Measurements from ENCODE around the gene DMD.
"Not testable (repeated sequence)": the region's sequence is repeated elsewhere in the genome, so short reads cannot be mapped to it uniquely, and the experiment has no call there.

Gene DMD

GRCh38 chrX:32591589-32591988 is 619.8 kb downstream of the DMD start:
- no peaks in the 10 kb centered on the region for H3K27me3 Mint-ChIP-seq
- H3K9me3 Mint-ChIP-seq, result peaks cover 7 to 10% of the 10 kb centered on the region in 2 donors
- no peaks in the 10 kb centered on the region for H3K36me3 Mint-ChIP-seq (ENCODE audit: insufficient read depth)
- DNase-seq (no peak), ATAC-seq (replicated peaks) (no peak)
- no peaks in the 10 kb centered on the region for H3K4me1 Mint-ChIP-seq (ENCODE audit: low read depth in 2 of 2)
- no peak overlapping the region for H3K27ac Mint-ChIP-seq
- no peak overlapping the region for H3K4me3 Mint-ChIP-seq

- Mint-ChIP-seq H3K27me3 (no peaks in the 10 kb centered on the region), H3K9me3 (peaks cover 0 to 4% of the 10 kb centered on the region in 2 donors), H3K4me3 (no peak overlapping the region), H3K36me3 (ENCODE audit: insufficient read depth) (no peaks in the 10 kb centered on the region), H3K27ac (no peak overlapping the region), H3K4me1 (ENCODE audit: low read depth in 2 of 2) (no peaks in the 10 kb centered on the region)
- ATAC-seq (replicated peaks), result no peak
- DNase-seq, result no peak
Observed at GRCh38 chrX:32582729-32583128, 628.6 kb downstream of the DMD start.

DNA sequence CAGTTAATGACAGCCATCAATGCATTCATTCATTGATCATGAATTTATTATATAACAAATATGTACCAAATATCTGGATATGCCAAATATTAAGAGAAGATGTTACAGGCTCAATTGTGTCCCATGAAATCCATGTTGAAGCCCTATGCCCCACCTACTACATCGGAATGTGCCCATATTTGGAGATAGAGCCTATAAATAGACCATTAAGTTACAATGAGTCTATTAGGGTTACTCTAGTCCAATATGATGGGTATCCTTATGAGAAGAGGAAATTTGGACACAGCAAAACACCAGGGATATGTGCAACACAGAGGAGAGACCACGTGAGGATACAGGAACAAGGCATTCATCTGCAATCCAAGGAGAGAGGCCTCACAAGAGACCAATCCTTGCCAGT is 634.5 kb downstream of the DMD start:
- Mint-ChIP-seq H3K36me3 (ENCODE audit: insufficient read depth) (no peaks in the 10 kb centered on the region), H3K27me3 (no peaks in the 10 kb centered on the region), H3K4me3 (no peak overlapping the region), H3K9me3 (peaks cover 0 to 2% of the 10 kb centered on the region in 2 donors), H3K4me1 (ENCODE audit: low read depth in 2 of 2) (no peaks in the 10 kb centered on the region), H3K27ac (no peak overlapping the region)
- ATAC-seq (replicated peaks) (no peak), DNase-seq (no peak)

DNA sequence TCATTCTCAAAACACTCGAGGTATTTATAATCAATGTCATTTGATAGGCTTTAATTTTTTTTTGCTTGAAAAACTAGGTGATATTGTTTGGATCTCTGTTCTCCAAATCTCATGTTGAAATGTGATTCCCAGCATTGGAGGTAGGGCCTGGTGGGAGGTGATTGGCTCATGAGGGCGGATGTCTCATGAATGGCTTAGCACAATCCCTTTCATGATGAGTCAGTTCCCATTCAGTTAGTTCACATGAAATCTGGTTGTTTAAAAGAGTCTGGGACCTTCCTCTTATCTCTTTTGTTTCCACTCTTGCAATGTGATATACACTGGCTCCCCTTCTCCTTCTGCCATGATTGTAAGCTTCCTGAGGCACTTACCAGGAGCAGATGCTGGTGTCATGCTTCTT is 638.7 kb downstream of the DMD start:
- ATAC-seq (replicated peaks) (no peak), DNase-seq (no peak)
- Mint-ChIP-seq H3K4me3 (no peak overlapping the region), H3K36me3 (ENCODE audit: insufficient read depth) (no peaks in the 10 kb centered on the region), H3K27ac (no peak overlapping the region), H3K4me1 (ENCODE audit: low read depth in 2 of 2) (no peaks in the 10 kb centered on the region), H3K27me3 (no peaks in the 10 kb centered on the region), H3K9me3 (peaks cover 0 to 2% of the 10 kb centered on the region in 2 donors)

- Mint-ChIP-seq H3K4me3 (no peak overlapping the region), H3K27me3 (no peaks in the 10 kb centered on the region)
Observed at GRCh38 chrX:32571579-32571978, 639.8 kb downstream of the DMD start.

DNA sequence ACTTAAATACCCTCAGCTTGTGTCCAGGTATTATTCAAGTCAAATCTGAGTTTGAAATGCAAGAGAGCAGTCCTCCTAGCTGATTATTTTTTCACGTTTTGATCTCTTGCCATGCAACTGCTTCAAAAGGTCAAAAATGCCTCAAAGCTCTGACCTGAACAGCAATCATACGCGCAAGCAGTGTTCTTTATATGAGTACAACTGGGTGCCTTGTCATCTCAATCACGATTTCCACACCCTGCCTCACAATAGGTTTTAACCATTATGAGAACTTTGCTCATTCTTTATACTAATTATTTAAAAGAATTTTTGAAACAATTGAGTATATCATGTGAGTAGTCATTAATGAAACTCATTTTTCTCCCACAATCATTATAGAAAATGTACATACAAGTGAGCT is 649.1 kb downstream of the DMD start:
- peaks cover 0 to 1% of the 10 kb centered on the region in 2 donors for H3K9me3 Mint-ChIP-seq
- DNase-seq, result no peak
- no peaks in the 10 kb centered on the region for H3K27me3 Mint-ChIP-seq
- no peak overlapping the region for H3K27ac Mint-ChIP-seq
- no peak overlapping the region for H3K4me3 Mint-ChIP-seq
- H3K36me3 Mint-ChIP-seq (ENCODE audit: insufficient read depth), result no peaks in the 10 kb centered on the region
- no peaks in the 10 kb centered on the region for H3K4me1 Mint-ChIP-seq (ENCODE audit: low read depth in 2 of 2)
- no peak for ATAC-seq (replicated peaks)

More at GRCh38 chrX:32571579-32571978, 639.8 kb downstream of the DMD start:
- Mint-ChIP-seq H3K27ac (no peak overlapping the region), H3K9me3 (peaks cover 0 to 2% of the 10 kb centered on the region in 2 donors), H3K36me3 (ENCODE audit: insufficient read depth) (no peaks in the 10 kb centered on the region), H3K4me1 (ENCODE audit: low read depth in 2 of 2) (no peaks in the 10 kb centered on the region)
- ATAC-seq (replicated peaks), result no peak
- no peak for DNase-seq

- no peak overlapping the region for H3K27ac Mint-ChIP-seq
- DNase-seq, result no peak
- no peaks in the 10 kb centered on the region for H3K9me3 Mint-ChIP-seq
- no peak overlapping the region for H3K4me3 Mint-ChIP-seq
- ATAC-seq (replicated peaks), result no peak
- no peaks in the 10 kb centered on the region for H3K4me1 Mint-ChIP-seq (ENCODE audit: low read depth in 2 of 2)
- H3K36me3 Mint-ChIP-seq (ENCODE audit: insufficient read depth), result no peaks in the 10 kb centered on the region
- H3K27me3 Mint-ChIP-seq, result no peaks in the 10 kb centered on the region
Observed at GRCh38 chrX:32545101-32545500, 666.2 kb downstream of the DMD start.

GRCh38 chrX:32538554-32538953 is 672.8 kb downstream of the DMD start:
- Mint-ChIP-seq H3K27me3 (no peaks in the 10 kb centered on the region), H3K9me3 (peaks cover 0 to 3% of the 10 kb centered on the region in 2 donors), H3K36me3 (ENCODE audit: insufficient read depth) (no peaks in the 10 kb centered on the region), H3K4me3 (no peak overlapping the region), H3K27ac (no peak overlapping the region), H3K4me1 (ENCODE audit: low read depth in 2 of 2) (no peaks in the 10 kb centered on the region)
- ATAC-seq (replicated peaks) (no peak), DNase-seq (no peak)

- Mint-ChIP-seq H3K36me3 (ENCODE audit: insufficient read depth) (no peaks in the 10 kb centered on the region), H3K27me3 (no peaks in the 10 kb centered on the region), H3K4me3 (no peak overlapping the region), H3K27ac (no peak overlapping the region), H3K9me3 (peaks cover 0 to 5% of the 10 kb centered on the region in 2 donors), H3K4me1 (ENCODE audit: low read depth in 2 of 2) (no peaks in the 10 kb centered on the region)
- DNase-seq (no peak), ATAC-seq (replicated peaks) (no peak)
Observed at GRCh38 chrX:32533848-32534247, 677.5 kb downstream of the DMD start.

DNA sequence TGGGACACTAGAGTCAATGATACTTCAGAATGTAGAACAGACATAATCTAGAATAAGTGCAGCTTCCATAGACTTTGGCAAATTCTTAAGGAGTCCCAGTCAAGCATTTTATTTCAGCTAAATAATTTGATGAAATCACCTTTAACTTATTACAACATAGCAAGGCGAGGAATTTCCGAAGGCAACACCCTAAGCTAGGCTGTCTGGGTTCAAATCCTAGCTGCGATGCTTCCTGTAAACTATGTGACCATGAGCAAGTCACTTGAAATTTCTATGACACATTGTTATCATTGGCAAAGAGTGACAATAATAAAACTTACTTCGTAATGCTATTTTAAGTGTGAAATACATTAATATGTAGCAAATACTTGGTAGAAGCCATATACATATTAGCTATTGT is 679.1 kb downstream of the DMD start:
- ATAC-seq (replicated peaks), result no peak
- H3K4me3 Mint-ChIP-seq, result no peak overlapping the region
- H3K4me1 Mint-ChIP-seq (ENCODE audit: low read depth in 2 of 2), result no peaks in the 10 kb centered on the region
- no peaks in the 10 kb centered on the region for H3K36me3 Mint-ChIP-seq (ENCODE audit: insufficient read depth)
- H3K9me3 Mint-ChIP-seq, result peaks cover 0 to 5% of the 10 kb centered on the region in 2 donors
- H3K27ac Mint-ChIP-seq, result no peak overlapping the region
- H3K27me3 Mint-ChIP-seq, result no peaks in the 10 kb centered on the region
- no peak for DNase-seq

DNA sequence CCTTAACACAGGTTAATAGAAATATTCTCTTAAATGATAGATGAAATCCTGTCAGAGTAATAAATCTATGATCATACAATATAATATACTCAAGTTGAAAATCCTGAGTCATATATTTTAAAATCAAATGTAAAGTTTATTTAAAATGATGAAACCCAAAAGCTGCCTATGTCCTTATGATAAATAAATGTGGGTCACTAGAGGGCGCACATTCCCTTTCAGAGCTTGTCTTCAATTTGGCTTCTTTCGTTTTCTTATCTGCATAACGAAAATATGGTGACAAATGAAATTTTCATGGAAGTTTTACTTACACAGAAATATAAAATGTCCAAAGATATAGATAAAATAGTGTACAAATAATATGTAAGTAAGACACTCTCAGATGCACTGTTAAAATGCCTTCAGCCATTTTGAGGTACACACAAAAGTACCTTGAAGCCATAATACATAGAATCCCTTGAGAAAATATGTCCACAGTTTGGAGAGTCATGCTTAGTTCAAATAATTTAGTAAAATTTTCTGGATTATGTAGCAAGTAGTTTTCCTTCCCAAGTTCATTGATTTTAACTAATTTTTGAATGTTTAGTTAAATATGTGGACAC is 680.4 kb downstream of the DMD start:
- H3K36me3 Mint-ChIP-seq (ENCODE audit: insufficient read depth), result no peaks in the 10 kb centered on the region
- no peaks in the 10 kb centered on the region for H3K27me3 Mint-ChIP-seq
- no peak overlapping the region for H3K4me3 Mint-ChIP-seq
- H3K4me1 Mint-ChIP-seq (ENCODE audit: low read depth in 2 of 2), result no peaks in the 10 kb centered on the region
- ATAC-seq (replicated peaks) (no peak), DNase-seq (no peak)
- H3K27ac Mint-ChIP-seq, result no peak overlapping the region
- H3K9me3 Mint-ChIP-seq, result peaks cover 0 to 5% of the 10 kb centered on the region in 2 donors

- not testable (repeated sequence) for H3K27ac Mint-ChIP-seq; H3K27me3 Mint-ChIP-seq; DNase-seq; ATAC-seq (replicated peaks); H3K4me3 Mint-ChIP-seq; H3K4me1 Mint-ChIP-seq (ENCODE audit: low read depth in 2 of 2); H3K36me3 Mint-ChIP-seq (ENCODE audit: insufficient read depth); H3K9me3 Mint-ChIP-seq
Observed at GRCh38 chrX:32528451-32528850, 682.9 kb downstream of the DMD start.

DNA sequence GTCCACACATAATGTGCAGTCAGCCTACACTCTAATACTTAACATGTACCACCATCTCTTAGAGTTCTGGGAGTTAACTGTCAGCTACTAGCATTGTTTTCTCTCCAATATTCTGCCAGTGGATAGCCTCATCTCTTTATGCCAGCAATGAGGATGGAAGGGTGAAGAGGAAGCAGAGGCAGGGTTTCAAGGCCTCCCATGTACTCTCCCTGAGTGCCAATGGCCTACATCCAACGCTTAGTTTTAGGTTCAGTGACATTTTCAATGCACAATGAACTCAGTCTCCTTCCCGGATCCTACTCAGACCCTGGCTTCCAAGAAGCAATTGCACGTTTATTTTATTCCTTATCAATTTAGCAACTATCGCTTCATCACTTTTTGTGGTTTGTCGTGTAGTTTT is 686.1 kb downstream of the DMD start:
- ATAC-seq (replicated peaks), result no peak
- Mint-ChIP-seq H3K4me1 (ENCODE audit: low read depth in 2 of 2) (no peaks in the 10 kb centered on the region), H3K27ac (no peak overlapping the region), H3K27me3 (no peaks in the 10 kb centered on the region), H3K36me3 (ENCODE audit: insufficient read depth) (no peaks in the 10 kb centered on the region), H3K4me3 (no peak overlapping the region), H3K9me3 (peaks cover 2 to 14% of the 10 kb centered on the region in 2 donors)
- no peak for DNase-seq

DNA sequence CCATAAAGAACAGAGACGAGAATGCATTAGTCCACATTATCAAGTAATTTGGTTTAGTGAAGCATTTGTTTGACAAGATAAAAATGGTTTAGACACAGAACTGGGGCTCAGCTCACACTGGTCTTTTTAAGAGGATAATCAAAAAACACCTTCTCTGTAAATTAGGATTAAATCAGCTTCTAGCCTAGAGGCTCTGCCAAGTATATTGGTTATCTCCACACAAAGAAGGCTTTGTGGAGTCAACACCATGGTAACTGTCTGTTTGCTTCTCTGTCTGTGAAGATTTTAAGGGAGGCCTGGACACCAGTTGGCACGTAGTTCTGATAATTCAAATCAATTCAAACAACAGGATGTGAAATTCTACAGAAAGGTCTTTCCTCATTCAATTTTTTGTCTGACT is 687.0 kb downstream of the DMD start:
- DNase-seq (no peak), ATAC-seq (replicated peaks) (no peak)
- no peak overlapping the region for H3K4me3 Mint-ChIP-seq
- H3K9me3 Mint-ChIP-seq, result peaks cover 2 to 14% of the 10 kb centered on the region in 2 donors
- no peaks in the 10 kb centered on the region for H3K27me3 Mint-ChIP-seq
- no peaks in the 10 kb centered on the region for H3K4me1 Mint-ChIP-seq (ENCODE audit: low read depth in 2 of 2)
- H3K27ac Mint-ChIP-seq, result no peak overlapping the region
- H3K36me3 Mint-ChIP-seq (ENCODE audit: insufficient read depth), result no peaks in the 10 kb centered on the region

GRCh38 chrX:32520789-32521188 is 690.6 kb downstream of the DMD start:
- H3K4me1 Mint-ChIP-seq (ENCODE audit: low read depth in 2 of 2), result no peaks in the 10 kb centered on the region
- DNase-seq, result no peak
- H3K4me3 Mint-ChIP-seq, result no peak overlapping the region
- ATAC-seq (replicated peaks), result no peak
- H3K9me3 Mint-ChIP-seq, result peaks cover 2 to 14% of the 10 kb centered on the region in 2 donors
- H3K27me3 Mint-ChIP-seq, result no peaks in the 10 kb centered on the region
- no peaks in the 10 kb centered on the region for H3K36me3 Mint-ChIP-seq (ENCODE audit: insufficient read depth)
- H3K27ac Mint-ChIP-seq, result no peak overlapping the region
